SU-DHL-6 (cell line): ENCODE data around the gene PDZRN3.

Source experiments
- H2AFZ ChIP-seq: fragments of 200-600 bp; sonication (generic); 2 replicates; pipeline ENCODE4 v1.6.1; 2014; ENCODE audit warnings: low read depth, mild to moderate bottlenecking, moderate library complexity, mixed read lengths, antibody characterized with exemption, low read length; ENCODE audit not compliant: severe bottlenecking
- H3F3A ChIP-seq: fragments of 200-600 bp; shearing (Covaris generic); 2 replicates; pipeline ENCODE4 v1.6.0; 2016; ENCODE audit warnings: antibody characterized with exemption, mild to moderate bottlenecking; ENCODE audit not compliant: insufficient read depth
- H3K27ac ChIP-seq: fragments of 200-600 bp; sonication (generic); 2 replicates; pipeline ENCODE4 v1.5.1; 2016; ENCODE audit warnings: low read depth, mild to moderate bottlenecking, low read length, moderate library complexity, mixed read lengths
- H3K27me3 ChIP-seq: fragments of 200-600 bp; sonication (generic), shearing (Covaris generic); 2 replicates; pipeline ENCODE4 v1.6.0; 2014; ENCODE audit warnings: mild to moderate bottlenecking, low read length
- H3K36me3 ChIP-seq: fragments of 200-600 bp; sonication (generic); 2 replicates; pipeline ENCODE4 v1.6.1; 2014; ENCODE audit warnings: mild to moderate bottlenecking, low read length, mixed read lengths
- H3K4me2 ChIP-seq: fragments of 300-600, 200-600 bp; shearing (Covaris generic), sonication (generic); 2 replicates; pipeline ENCODE4 v1.6.0; 2014; ENCODE audit warnings: low read length, low read depth, mild to moderate bottlenecking; ENCODE audit not compliant: poor library complexity, severe bottlenecking
- H3K4me3 ChIP-seq: fragments of 200-600 bp; sonication (generic); 2 replicates; pipeline ENCODE4 v1.5.1; 2014; ENCODE audit warnings: antibody characterized with exemption, low read length, mild to moderate bottlenecking, mixed read lengths; ENCODE audit not compliant: insufficient read depth, poor library complexity, severe bottlenecking
- H3K79me2 ChIP-seq: fragments of 200-600 bp; sonication (generic); 2 replicates; pipeline ENCODE4 v1.6.1; 2014; ENCODE audit warnings: mild to moderate bottlenecking, low read length, moderate library complexity; ENCODE audit not compliant: insufficient read depth
- H3K9ac ChIP-seq: fragments of 200-600 bp; sonication (generic); 2 replicates; pipeline ENCODE4 v1.7.0; 2014; ENCODE audit warnings: mild to moderate bottlenecking, low read length
- H3K9me2 ChIP-seq: fragments of 200-600 bp; sonication (generic); replicated peaks from 2 replicates; pipeline ENCODE4 v1.6.1; 2014; ENCODE audit warnings: low read length; ENCODE audit not compliant: insufficient read depth
- H3K9me3 ChIP-seq: fragments of 200-600 bp; sonication (generic); 2 replicates; pipeline ENCODE4 v1.6.1; 2014; ENCODE audit warnings: low read length, mixed read lengths; ENCODE audit not compliant: insufficient read depth
- H4K20me1 ChIP-seq: fragments of 200-600 bp; sonication (generic); 2 replicates; pipeline ENCODE4 v1.6.1; 2014; ENCODE audit warnings: low read depth, mild to moderate bottlenecking, antibody characterized with exemption, low read length, moderate library complexity, mixed read lengths
- EZH2phosphoT487 ChIP-seq: fragments of 200-600 bp; sonication (generic), shearing (Covaris generic); conservative IDR thresholded peaks from 2 replicates; pipeline ENCODE4 v1.6.1; 2018; ENCODE audit warnings: mild to moderate bottlenecking, antibody characterized with exemption, low read length, moderate library complexity, mixed read lengths
- TF ChIP-seq, protein P1 (sequence below): fragments of 200-600 bp; sonication (generic); IDR thresholded peaks from one replicate; pipeline ENCODE4 v1.5.1; 2017; ENCODE audit warnings: antibody characterized with exemption, mild to moderate bottlenecking, low read length, moderate library complexity; ENCODE audit not compliant: insufficient read depth, poor library complexity, severe bottlenecking

The PDZRN3 gene

DNA sequence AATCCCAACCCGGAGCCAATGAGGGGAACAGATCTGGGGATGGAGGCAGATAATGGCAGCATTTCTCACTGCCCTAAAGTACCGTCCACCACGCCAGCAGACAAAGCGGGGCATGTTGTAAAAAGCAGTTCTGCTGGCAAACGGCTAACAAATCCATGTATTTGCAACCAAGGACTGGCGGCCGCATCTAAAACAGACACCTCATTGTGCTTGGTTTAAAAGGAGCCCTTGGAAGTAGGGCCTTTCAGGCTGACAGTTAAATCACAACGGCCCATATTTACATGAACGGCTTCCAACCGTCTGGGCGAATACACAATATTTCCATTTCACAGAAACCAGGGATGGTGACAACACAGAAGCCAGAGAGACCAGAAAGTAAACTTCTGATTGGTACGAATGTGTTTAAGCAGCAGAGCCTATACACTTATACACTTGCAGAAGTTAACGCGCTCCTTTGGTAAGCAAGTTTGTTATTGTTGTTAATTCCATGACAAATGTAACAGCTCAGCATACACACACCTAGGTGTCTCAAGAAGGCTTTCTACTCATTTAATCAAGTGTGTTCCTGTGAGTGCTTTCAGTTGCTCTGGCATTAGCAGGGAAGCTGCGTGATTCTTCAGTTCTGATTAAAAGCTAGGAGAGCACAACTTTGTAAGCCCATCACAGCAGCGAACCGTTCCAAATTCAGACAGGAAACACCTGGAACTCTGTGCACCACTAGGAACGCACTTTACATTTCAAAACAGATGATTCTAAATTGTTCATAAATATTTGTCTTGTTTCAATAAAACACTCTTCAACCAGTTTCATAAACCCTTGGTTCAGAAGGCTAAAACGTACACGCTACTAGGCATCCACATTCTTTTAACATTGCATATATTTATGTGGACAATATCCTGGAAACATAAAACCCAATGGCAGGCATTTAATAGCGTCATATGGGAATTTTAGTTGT is 112.9 kb downstream of the PDZRN3 start:
- Histone ChIP-seq H3K4me2 (no peak overlapping the region), H3K36me3 (no peaks in the 10 kb centered on the region), H3K9me2 (no peaks in the 10 kb centered on the region), H4K20me1 (no peaks in the 10 kb centered on the region), H3K4me3 (no peak overlapping the region), H3K9ac (no peak overlapping the region), H3K27me3 (no peaks in the 10 kb centered on the region), H3F3A (no peaks in the 10 kb centered on the region), H3K79me2 (no peaks in the 10 kb centered on the region), H3K27ac (no peak overlapping the region), H3K9me3 (no peaks in the 10 kb centered on the region), H2AFZ (no peak overlapping the region)
- TF ChIP-seq, protein P1, sequence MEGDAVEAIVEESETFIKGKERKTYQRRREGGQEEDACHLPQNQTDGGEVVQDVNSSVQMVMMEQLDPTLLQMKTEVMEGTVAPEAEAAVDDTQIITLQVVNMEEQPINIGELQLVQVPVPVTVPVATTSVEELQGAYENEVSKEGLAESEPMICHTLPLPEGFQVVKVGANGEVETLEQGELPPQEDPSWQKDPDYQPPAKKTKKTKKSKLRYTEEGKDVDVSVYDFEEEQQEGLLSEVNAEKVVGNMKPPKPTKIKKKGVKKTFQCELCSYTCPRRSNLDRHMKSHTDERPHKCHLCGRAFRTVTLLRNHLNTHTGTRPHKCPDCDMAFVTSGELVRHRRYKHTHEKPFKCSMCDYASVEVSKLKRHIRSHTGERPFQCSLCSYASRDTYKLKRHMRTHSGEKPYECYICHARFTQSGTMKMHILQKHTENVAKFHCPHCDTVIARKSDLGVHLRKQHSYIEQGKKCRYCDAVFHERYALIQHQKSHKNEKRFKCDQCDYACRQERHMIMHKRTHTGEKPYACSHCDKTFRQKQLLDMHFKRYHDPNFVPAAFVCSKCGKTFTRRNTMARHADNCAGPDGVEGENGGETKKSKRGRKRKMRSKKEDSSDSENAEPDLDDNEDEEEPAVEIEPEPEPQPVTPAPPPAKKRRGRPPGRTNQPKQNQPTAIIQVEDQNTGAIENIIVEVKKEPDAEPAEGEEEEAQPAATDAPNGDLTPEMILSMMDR, result no peak
- no peak for TF ChIP-seq EZH2phosphoT487

DNA sequence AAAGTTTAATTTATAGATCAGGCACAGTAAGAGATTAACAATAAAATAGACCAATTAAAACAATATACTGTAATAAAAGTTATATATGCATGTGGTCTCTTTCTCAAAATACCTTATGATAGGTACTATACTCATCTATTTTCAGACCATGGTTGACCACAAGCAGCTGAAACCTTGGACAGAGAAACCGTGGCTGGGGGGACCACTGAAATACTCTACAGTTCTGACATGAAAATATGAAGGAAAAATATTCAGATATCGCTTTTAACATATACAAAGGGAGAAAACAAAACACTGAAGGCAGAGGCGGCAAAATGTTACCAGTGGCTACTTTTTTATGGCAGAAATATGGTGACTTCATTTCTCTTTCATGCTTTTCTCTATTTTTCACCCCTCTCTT is 114.0 kb downstream of the PDZRN3 start:
- Histone ChIP-seq H3K9ac (no peak overlapping the region), H3K36me3 (no peaks in the 10 kb centered on the region), H3K9me3 (no peaks in the 10 kb centered on the region), H4K20me1 (no peaks in the 10 kb centered on the region), H2AFZ (no peak overlapping the region), H3K9me2 (no peaks in the 10 kb centered on the region), H3K4me3 (no peak overlapping the region), H3F3A (no peaks in the 10 kb centered on the region), H3K79me2 (no peaks in the 10 kb centered on the region), H3K27me3 (no peaks in the 10 kb centered on the region), H3K4me2 (no peak overlapping the region), H3K27ac (no peak overlapping the region)
- no peak for TF ChIP-seq EZH2phosphoT487
- TF ChIP-seq, protein P1, result no peak

DNA sequence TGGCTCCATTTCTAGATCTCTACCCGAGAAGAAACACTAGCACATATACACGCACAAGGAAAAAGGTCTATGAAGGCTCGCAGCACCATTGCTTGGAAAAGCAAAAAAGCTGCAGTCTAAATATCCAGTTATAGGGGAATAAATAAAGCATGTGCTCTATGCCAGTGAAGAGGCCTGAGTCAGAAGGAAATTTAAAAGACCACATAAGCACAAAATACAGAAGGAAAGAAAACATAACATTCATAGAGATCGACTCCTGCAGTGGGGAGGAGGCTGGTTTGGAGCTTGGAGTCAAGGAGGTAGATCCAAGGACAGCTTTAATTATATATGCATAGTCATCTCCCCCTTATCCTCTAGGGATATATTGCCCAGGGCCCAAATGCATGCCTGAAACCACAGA is 114.4 kb downstream of the PDZRN3 start:
- H4K20me1 ChIP-seq, result no peaks in the 10 kb centered on the region
- no peak overlapping the region for H3K4me2 ChIP-seq
- no peak overlapping the region for H3K4me3 ChIP-seq
- H3K36me3 ChIP-seq, result no peaks in the 10 kb centered on the region
- H3K9ac ChIP-seq, result no peak overlapping the region
- H2AFZ ChIP-seq, result no peak overlapping the region
- H3F3A ChIP-seq, result no peaks in the 10 kb centered on the region
- H3K9me2 ChIP-seq, result no peaks in the 10 kb centered on the region
- H3K27ac ChIP-seq, result no peak overlapping the region
- TF ChIP-seq, protein P1, result no peak
- TF ChIP-seq EZH2phosphoT487, result no peak
- H3K9me3 ChIP-seq, result no peaks in the 10 kb centered on the region
- H3K79me2 ChIP-seq, result no peaks in the 10 kb centered on the region
- H3K27me3 ChIP-seq, result no peaks in the 10 kb centered on the region
